HG02610 (cell line): ENCODE measurements around the gene RRAD.

ENCODE experiments used
- ATAC-seq: cut with Tn5 transposase; IDR thresholded peaks from one replicate; pipeline ENCODE4 v1.9.1; 2021; ENCODE audit warnings: mild to moderate bottlenecking, moderate library complexity; ENCODE audit not compliant: unreplicated experiment

Gene RRAD

DNA sequence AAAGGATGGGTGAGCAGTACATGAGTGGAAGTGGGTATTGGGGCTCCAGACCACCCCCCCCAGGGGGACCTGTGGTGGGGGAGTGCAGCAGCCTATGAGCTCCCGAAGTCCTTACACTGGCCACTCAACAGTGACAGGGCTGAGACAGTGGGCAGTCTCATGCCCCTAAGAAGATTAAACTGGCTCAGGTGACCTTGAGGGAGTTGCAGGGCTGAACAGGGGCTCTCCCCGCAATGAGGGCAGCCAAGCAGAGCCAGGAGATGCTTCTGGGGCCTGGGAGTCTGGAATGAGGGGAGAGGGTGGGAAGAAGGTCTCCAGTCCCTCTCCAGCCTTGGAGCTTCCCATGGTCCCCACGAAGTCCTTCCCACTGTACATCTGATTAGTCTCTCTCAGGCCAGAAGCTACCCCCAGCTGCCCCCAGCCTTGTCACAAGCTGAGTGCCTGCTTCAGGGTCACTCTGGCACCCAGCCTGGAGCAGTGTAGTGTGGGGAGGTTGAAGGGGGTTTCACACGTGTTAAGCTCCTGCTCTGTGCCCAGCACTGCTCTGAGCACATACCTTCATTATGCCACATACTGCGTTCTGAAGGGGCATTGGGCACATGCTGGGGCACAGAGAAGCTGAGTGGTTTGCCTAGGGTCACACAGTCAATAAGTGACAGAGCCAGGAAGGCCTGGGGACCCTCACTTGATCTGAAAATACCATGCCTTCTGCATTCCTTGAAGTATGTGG lies 5.6 kb downstream of the RRAD start:
- ATAC-seq = no peak

DNA sequence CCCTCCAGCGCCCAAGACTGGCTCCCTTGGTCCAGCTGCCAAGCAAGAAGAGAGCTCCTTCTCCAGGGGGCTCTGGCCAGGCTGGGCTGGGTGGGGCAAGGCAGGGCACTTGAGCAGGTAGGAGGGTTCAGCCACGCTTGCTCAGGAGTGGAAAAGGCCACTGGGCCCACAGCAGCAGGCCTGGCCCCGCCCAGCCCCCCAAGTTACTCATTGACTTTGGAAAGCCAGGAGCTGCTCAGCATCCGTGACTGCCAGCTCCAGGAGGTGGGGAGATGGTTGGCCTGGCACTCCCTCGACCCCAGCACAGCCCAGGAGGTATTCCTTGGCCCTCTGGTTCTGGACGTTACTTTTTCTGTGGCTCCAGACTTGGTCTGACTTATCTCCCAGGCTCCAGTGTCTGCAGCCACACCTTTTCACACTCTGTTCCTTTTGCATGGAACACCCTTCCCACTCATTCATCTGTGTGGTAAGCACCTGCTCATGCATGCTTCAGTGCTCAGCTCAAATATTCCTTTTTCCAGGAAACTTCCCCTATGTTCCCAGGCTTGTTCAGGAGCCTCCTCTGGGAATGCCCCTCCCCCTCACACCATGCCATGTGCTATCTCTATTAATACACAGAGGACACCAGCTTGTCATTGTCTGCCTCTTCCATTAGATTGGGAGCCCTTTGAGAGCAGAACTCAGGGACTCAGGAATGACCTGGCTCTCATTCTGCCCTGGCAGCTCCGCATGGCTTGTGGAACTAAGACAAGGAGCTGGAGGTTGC lies 6.3 kb downstream of the RRAD start, which contains the start of gene CDH16:
CDH16 (minus strand) TSS at position 83 of the 766 bp plus-strand sequence. CDS start 820 bp downstream, outside the sequence.
- ATAC-seq = no peak

DNA sequence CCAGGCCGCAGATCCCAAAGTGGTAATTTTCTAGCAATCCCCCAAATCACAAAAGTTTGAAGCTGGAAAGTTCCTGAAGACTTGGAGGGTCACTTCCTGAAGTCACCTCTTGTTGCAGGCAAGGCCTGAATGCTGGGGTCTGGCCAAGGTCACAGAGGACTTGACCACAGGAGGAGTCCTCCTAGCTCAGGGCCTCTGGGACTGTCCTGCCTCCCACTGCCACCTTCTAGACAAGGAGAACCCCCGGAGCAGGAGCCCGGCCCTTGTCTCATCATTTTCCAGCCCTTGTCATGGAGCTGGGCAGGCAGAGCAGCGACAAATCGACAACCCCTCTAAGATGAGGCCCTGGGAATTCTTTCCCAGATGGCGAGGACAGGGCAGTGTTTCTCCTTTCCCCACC lies 7.0 kb downstream of the RRAD start:
- no peak for ATAC-seq

DNA sequence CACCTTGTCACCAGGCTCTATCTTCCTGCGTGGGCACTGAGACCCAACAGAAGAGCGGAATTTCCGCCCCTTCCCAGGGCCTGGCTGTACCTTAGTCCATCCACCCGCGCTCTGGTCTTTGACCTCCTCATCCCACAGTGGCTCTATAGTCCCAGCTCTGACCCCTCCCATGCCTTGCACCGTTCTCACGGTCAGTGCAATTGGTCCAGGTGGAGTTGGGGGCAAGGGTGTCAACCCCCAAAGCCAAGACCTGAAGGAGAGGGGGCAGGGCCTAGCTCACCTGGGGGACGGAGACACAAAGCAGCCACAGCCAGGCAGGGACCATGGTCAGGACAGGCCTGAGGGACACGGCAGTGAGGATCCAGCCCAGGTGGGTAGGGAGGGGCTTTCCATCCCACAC lies 7.6 kb downstream of the RRAD start:
- ATAC-seq = no peak

DNA sequence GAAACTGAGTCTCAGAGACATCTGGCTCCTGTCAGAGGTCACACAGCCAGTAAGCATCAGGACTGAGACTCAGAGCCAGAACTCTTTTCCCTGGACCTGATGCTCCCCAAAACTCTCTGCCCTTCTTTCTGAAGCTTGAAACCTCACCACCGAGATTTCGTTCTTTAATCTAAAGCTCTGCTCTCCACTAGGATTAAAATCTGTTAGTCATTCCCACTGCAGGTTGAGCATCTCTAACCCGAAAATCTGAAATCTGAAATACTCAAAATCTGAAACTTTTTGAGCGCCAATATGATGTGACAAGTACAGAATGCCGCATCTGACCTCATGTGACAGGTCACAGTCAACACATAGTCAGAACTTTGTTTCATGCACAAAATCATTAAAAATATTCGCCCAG lies 8.8 kb downstream of the RRAD start:
- ATAC-seq = no peak

DNA sequence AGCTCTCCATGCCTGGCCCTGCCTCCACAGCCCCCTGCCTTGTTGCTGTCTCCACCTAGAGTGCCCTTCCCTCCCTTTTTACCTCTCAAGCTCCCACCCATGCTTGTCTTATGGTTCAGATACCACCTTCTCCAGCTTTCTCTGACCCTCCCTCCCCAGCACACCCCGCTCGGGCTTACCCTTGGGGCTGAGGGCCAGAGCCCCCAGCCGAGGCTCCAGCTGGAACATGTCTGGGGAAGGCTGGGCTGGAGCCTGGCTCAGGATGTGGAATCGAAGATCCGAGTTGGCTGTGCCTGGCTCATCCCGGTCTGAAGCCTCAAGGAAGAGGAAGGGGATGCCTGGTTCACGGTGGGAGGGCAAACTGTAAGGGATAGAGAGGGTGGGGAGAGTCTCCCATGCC lies 10.3 kb downstream of the RRAD start:
- ATAC-seq = no peak

DNA sequence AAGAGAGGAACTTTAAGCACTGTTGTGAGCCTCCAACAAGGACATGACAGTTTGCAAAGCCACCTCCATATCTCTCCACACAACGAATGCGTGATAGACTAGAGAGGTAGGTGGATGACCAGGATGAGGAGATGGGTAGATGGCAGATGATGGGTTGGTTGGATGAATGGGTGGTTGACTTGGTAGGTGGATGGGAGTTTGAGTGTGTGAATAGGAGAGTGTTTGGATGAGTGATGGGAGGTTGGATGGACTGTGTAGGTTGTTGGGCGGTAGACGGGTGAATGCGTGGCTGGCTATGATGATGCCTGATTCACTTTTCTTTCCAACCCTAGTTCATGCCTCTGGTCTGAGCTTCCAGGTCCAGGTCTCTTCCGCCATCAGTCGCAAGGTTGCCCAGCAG lies 10.8 kb downstream of the RRAD start:
- no peak for ATAC-seq

DNA sequence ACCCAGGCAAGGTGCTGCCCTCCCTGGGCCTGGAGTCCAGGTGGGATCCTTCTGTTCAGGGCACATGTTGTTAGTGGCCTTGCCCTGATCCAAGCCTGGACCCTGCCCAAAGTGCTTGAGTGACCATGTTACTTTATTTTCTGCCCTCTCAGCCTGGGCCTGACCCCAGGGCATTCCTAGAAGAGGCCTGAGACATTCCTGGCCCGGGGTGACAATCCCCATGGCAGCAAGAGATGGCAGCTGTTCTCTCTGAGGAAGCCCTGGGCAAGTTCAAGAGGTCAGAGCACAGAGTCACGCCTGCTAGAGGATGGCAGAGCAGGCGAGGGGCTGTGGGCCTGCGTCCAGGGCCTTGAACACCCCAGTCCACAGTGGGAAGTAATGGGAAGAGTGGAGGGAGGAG lies 11.6 kb downstream of the RRAD start:
- no peak for ATAC-seq

DNA sequence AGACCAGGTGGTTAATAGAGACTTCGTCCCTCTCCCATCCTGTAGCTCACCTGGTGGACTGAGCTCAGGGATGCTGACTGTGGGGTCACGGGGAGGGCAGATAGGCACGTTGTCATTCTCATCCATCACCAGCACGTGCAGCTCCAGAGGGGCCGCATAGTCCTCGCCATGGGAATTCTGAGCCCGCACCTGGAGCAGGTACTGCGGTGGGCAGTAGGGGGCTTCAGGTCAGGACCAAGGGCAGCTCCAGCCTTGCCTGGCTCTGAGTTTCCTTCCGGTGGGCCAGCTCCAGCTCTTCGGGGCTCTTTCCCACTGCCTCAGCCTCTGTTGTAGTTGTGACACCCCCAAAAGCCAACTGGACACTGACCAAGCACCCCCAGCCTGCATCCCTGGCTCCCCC lies 12.3 kb downstream of the RRAD start:
- ATAC-seq = no peak

DNA sequence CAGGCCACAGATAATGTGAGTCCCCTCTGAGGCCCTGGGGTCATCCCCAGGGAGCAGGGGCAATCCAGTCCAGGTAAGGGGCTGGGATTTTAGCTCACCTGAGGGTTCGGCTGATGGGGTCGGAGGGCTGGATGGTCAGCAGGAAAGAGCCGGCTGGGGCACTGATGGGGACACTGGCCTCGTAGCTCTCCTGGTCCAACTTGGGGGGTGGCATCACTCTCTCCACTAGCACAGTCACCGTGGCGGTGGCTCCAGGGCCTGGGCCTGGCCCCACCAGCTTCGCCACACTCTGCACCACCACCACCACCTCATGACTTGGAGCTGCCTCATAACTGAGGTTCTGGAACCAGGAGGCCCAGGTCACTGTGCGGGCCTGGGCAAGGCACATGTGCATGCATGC lies 13.5 kb downstream of the RRAD start:
- no peak for ATAC-seq

DNA sequence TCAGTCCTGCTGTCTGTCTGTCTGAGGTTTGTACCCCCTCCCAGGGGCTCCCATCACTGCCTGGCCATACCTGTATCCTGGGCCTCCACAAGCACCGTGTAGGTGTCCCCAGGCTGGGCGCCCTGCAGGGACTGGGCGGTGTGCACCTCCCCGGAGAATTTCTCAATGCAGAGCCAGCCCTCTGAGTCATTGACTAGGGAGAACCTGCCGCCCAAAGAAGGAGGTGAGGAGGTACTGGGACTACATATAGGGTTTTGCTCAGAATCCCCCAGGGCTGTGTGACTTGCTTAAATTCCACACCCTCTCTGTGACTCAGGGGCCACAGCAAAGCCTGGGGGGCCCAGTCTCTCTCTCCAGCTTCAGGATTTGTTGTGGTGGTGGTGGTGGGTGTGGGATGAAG lies 14.2 kb downstream of the RRAD start:
- no peak for ATAC-seq

DNA sequence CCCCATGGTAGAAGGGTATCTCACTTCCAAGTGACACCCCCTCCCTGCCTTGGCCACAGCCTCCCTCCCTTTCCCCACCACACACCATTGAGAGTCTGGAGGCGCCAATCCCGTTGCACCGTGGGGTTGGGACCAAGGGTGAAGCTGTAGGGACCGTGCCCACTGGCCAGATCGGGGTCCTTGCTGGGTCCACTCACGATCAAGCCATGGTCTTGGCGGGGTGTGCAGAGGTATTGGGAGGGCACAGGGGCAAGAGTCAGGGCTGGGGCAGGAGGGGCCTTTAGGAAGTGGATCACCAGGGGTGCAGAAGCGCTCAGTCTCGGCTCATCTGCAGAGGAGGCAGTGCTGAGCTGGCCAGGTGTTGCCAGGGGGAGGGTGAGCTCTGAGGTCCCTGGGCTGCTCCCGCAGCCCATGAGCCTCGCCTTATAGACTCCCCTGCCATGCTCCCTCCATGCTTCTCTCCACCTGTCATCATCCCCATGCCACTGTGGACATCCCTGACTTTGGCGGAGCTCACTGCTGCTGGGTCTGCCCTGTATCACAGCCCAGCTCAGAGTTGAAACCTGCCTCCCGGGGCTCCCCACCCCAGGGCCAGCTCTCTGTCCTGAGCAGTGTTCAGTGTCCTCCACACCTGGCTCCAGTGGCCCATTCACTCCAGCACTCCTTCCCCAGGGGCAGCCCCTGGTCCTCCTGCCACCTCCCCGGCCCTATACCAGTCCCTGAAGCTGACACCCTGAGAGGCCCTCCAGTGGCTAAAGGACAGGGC lies 15.0 kb downstream of the RRAD start:
- ATAC-seq = no peak

DNA sequence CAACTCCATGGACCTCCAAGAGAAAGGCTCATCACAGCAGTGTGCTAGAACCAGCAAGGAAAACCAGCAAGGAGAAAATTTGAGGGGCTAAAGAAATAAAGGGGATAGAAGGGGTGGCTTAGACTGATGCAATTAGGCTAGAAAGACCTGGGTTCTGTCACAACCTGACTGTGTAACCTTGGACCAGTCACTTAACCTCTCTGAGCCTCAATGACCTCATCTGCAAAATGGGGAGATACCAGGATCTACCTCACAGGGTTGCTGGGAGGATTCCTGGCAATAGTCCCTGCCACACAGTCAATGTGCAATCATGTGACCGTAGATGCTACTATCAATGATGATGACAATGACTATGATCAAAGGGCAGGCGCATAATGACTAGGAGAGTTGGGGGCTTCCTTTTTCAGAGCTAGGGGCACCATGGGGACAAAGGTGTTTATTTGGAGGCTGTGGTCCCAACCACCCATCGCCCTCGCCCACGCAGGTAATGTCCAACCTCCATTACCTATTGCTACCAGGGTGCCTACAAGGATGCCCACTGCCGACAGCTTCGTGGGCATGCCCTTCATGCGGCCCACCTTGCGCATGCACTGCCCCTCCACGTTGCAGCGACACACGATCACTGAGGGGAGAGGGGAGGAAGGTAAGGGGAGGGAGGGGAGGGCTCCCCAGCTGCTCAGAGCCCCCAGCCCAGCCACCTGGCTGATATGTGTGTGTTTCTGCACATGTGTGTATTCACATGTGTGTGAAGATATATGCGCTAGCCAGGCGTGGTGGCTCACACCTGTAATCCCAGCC lies 16.4 kb downstream of the RRAD start:
- no peak for ATAC-seq

DNA sequence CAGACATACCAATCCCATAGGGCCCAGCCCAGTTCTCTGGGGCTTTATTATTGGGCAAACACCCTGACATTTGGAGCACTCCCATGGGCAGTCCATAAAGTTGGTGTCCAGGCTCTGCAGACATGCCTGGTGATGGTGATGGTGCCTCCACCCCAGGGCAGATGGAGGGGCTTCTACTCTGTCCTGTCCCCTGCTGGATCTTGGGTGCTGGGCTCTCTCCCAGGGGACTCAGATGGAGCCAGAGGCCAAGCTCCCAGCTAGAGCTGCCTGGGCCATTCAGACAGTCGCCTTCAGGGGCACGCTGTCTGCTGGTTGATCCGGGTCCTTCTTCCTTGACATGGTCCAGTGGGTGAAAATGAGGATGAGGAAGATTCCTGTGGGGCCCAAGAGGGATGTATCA lies 17.2 kb downstream of the RRAD start:
- no peak for ATAC-seq

DNA sequence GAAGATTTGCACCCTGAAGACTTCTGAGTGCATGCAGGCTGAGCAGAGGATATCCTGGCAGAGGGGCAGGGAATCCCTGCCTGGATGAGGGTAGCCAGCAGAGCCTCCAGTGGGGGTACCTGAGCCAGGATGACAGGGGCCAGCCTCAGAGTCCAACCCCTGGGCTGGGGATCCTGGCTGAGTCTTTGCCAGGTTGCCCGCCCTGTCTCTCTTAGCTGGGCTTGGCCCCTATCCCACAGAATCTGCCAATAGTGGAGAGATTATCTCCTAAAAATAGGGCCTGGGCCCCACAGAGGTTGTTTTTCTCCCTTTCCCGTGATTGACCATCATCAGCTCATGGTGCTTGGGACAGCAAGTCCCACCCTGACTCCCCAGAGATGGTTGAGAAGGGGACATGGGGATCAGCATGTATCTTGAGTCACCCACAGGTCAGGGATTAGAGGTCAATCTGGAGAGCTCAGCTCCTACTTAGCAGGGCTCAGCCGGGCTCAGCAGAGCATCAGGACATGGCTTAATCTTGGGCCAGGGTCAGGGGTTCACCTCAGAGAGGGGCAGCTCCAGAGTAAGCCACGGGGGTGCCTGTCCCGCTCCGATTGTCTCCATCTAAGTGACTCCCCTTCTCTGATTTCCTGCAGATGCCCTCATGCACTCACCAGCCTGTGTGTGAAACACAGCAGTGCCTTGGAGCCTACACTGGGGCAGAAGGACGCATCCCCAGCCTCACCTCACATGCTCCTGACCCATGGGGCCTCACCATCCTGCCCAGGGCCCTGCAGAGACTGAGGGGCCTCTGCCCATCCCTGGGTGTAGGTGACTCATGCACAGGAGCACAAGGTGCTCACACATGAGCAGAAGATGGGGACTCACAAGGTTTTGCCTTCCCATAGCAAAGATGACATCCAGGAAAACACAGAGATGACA lies 18.2 kb downstream of the RRAD start:
- no peak for ATAC-seq

DNA sequence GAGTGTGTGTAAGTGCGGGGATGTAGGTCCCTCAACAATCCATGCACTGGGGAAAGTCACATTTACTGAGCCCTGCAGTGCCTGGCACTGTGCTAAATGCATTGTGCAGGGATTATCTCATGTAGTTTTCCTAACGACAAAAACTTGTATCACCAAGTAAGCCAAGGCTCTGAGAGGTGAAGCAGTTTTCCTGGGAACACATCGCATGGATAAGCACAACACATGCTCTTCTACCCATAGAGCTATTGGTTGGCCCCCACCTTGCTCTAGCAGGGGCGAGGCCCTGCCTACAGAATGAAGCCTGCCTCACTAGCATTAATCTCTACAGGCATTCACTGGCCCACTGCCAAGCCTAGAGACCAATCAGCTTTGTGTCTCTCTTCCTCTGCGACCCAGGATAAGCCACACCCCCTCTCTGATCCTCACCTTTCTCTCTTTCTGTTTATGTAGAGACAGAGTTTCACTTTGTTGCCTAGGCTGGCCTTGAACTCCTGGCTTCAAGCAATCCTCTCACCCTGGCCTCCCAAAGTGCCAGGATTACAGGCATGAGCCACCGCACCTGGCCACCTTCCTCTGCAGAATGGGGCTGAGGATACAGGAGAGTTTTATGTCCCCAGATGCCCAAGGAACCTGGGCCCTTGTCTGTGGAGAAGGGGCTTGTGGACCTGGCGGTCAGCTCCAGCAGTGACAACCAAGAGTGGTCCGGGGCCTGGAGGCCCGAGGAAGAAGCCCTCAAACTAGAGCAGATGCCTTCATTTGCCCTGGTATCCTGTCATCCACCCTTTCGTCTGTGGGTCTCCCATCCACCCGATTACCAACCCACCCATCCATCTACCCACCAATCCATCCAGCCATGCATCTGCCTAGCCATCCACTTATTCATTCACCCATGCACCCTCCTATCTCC lies 19.4 kb downstream of the RRAD start:
- no peak for ATAC-seq

DNA sequence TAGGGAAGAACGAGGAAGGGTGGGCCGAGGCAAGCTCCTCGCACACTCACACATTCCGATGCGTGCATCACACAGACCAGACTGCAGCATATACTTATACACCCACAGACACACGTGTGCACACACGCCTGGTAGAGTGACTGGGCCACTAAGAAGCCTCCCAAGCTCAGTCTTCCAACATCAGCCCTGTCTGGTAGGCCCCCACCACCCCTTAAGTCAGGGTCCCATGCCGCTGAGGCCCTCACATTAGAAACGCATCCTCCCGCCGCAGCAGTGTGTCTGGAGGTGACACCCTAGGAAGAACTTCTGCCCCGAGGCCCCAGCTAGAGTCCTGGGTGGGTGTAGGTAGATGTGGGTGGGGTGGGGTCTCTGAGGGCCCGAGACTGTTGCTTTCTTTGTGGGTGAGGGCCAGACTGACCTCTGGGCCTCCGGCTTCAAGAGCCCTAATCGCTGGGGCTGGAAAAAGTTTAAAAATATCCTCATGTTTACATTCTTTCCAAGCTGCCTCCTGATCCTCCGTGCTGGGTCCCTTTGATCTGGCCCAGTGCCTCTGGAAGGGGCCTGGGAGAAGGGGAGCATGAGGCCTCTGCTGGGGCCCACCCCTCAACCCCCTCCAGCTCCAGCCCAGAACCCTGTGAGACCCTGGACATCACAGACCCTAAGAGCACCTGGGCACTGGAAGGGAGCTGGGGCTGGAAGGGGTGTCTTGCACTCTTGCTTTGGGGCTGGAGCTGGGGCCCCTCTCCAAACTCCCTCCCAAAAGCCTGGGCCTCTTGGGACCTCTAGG lies 20.3 kb downstream of the RRAD start:
- ATAC-seq = no peak

DNA sequence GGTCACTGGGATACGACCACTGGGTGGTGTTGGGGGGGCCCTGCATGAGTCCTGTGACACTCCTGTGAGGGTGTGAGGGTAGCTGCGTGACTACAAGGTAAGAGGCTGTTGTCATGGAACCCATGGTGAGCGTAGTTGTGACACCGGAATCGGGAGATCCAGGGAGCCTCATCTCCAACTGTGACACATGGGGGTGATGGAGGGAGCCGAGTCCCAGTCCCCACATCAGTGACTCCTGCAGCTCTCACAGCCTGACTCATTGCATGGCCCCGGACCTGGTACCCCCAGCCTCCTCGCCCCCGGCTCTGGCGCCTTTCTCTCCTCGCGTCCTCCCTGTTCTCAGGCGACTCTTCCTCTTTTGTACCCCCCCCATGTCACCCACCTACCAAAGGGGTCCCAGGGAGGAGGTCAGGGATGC lies 20.9 kb downstream of the RRAD start:
- ATAC-seq = no peak
